Measurements from ENCODE around the gene DAB2IP.

DAB2IP gene

DNA sequence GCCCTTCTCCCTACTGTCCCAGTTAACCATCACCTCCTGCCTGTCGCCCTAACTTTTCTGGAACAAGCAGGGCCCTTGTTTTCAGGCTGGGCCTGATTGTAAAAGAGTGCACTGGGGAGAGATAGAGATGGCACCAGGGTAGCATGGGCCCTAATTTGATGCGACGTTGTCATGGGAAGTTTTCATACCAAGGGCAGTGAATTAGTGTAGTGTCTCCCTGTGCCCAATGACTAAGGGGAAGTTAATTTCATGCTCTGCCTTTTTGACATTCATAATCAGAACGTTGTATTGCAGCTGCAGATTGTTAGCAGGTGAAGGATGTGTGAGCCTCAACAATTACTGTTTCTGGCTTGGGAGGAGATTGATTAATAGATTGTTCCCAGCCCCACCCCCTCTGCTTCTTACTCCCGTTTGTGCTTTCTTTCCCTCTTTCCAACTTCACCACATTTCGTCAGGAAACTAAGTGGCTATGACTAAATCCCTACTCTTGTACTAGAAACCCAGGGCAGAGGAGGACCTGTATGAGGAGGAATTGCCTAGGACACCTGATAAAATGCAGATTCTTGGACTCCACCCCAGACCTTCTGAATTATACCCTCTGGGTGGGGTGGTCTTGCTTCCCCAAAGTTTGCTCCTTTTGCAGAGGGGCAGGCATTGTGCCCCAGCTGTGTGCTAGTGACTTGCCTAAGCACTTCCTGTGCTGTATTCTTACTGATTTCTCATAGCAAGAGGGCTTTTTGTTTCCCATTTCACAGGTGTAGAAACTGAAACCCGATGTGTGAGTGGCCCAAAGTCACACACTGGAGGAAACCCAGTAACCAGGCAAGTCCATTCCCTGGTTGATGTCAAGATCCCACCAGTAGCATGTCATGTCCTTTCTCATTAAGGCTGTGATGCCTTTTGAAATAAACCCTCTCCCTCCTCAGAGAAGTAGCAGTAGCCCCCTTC lies 56.3 kb downstream of the DAB2IP start:
- no peak for DNase-seq

- no peak for DNase-seq
Observed at GRCh38 chr9:121708768-121709488, 57.5 kb downstream of the DAB2IP start.

DNA sequence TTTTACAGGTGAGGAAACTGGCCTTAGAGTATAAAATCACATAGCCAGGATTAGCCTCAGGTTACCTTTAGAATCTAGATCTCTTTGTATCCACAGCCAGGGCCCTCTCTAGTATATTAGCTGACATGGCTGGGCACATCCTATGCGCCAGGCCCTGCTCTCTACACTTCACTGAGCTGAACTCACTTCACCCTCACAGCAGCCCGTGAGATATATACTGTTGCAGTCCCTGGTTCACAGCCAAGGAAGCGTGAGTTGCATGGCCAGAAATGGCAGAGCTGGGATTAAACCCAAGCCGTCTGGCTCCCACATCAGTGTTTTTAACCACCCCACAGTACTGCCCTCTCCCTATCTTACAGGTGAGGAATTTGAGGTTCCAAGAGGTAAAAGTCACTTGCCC lies 58.4 kb downstream of the DAB2IP start:
- no peak for DNase-seq

DNA sequence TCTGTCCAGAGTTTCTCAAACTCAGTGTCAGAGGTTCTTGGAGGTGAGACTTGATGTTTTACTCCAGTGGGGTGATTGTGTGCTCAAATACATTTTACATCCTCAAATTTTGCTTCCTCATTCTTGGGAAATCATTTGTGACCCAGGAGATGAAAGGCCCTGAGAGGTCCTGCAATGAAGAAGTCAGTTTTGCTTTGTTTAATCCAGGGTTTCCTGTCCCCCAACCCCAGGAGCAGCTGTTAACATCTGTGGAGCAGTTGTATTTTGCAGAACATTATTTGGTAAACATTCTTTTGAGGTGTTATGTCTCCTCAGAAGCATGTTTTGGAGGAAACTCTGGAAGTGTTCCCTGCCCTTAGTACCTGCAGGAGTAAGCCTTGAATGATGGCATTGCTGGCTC lies 59.8 kb downstream of the DAB2IP start:
- DNase-seq = no peak

DNA sequence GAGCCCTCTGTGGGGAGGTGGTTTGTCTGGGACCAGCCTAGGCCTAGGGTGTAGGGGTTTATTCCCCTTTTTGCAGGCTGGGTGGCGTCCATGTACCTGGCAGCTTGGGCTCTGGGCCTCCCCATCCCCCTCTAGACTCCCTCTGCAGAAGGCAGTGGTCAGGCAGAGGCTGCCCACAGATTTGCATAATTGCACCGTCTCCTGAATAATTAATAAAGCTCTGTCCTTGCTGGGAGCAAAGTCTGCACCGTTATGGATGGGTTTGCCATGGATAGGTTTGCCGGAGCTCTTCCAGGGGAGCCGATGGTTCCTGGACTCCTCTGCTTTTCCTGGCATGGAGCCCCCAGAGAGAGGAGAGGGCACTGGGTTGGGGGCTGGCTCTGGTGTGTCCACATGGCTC lies 60.4 kb downstream of the DAB2IP start:
- no peak for DNase-seq

GRCh38 chr9:121713400-121714070 lies 62.1 kb downstream of the DAB2IP start:
- DNase-seq = no peak

- no peak for DNase-seq
Observed at GRCh38 chr9:121714075-121714705, 62.8 kb downstream of the DAB2IP start.

DNA sequence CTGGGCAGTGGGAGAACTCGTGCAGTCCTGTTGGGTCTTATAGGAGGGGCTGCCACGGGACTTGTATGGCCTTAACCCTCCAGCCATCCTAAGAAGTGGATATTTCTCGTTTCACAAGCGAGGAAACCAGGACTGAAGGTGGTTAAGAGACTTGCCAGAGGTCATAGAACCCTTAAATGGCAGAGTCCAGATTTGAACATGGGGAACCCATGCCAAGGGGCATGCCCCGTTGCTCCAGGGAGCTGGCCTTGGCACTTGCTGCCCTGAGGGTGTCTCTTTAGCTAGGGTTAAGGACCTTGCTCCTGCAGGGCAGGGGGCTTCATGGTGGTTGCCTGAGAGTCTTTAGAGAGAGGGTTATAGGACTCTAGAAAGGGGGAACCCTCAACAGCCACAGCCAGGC lies 63.4 kb downstream of the DAB2IP start:
- DNase-seq = no peak

DNA sequence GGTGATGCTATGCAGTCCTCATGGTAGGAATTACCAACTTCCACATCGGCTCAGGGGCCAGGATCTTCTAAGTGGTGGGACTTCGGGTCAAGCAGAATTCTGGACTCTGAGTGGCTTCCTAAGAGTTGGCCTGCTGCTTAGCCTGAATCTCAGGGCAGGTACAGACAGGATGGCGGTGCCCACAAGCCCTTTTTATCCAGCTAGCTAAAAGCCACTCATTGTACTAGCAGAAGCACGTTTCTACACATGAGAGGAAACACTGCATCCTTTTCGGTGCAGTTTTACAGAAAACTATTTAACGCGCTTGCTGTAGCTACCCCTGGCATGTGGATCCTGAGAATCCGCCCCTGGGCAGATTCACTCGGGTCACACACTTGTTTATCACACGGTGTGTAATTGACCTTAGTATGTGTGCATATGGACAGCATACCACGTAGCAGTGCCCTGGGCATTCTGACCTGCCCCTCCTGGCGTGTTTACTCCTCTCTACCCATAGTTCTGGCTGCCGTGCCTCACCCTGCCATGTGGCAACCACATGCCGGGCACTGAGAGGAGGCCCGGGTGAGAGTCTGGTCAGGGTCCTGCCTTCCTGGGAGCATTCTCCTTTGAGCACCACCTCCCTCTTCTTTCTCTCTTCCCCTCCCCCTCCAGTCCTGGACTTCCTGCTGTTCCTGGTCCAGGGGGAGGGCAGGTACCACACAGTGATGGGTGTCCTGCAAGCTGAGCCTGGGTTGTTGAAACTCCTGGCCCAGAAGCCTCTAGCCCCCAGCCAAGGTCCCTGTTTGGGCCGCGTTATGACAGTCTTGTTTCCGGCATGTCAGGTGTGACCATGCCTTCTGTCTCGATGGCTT lies 65.9 kb downstream of the DAB2IP start:
- DNase-seq = no peak

GRCh38 chr9:121718084-121718483 lies 66.7 kb downstream of the DAB2IP start:
- no peak for DNase-seq

DNA sequence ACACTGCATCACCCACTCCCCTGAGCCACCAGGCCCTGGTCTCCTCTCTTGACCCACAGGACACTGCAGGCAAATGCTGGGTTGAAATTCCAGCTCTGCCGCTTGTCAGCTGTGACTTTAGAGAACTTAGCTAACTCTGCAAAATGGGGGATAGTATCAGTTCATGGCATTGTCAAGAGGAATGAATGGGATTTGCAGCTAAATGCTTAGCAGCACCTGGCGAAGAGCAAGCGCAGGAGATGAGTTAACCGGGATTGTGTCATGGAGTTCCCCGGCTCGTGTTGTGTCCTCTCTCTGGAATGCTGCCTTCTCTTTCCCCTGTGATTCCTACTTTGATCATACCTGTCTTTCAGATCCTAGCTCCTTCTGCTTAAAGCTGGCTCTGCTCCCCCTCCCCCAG lies 67.1 kb downstream of the DAB2IP start:
- no peak for DNase-seq

GRCh38 chr9:121720311-121721057 lies 69.0 kb downstream of the DAB2IP start:
- no peak for DNase-seq

DNA sequence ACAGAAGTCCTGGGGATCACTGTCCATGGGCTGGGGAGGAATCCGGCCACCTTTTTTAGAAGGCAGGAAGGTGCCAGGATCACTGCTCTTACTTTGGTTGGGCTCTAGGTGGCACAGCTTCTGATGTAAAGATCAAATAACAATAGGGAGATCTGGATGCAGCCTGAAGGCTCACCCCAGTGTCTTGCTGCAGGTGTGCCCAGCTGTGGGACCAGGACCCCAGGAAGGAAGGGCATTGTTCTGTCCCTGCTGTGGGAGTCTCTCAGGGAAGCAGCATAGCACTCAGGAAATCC lies 69.6 kb downstream of the DAB2IP start:
- DNase-seq = no peak

- DNase-seq = no peak
Observed at GRCh38 chr9:121721770-121722169, 70.3 kb downstream of the DAB2IP start.

DNA sequence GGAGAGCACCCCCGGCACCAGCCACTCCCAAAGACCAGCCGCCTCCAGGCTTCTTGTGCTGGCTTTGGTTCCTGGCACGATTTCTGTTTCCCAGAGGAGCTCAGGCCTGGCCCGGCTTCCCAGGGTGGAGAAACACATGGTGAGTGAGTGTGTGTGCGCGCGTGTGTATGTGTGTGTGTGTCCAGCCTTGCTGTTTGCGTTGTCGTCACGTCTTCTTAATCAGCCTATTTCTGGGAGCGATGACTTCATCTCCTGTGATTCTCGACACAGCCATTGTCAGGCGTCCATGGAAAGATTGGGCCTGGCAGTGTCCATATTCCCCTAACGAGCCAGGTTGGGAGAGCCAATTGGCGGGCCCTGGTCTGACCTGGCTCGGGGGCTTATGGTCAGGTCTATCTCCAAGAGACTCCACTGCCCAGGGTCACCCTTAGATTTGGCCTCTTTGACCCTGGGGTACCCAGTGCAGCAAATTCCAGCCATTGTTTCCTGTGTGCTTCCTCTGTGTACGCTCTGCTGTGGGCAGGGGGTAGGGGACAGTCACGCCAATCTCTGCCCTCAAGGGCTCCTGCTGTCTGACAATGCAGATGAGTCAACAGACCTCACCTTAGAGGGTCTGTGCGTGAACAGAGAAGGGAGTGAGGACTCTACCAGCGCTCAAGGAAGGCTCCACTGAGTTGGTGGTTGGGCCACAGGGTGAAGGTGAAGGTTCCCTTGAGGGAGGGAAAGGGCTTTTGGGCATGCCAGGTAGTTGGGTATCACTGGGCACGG lies 73.8 kb downstream of the DAB2IP start:
- no peak for DNase-seq

DNA sequence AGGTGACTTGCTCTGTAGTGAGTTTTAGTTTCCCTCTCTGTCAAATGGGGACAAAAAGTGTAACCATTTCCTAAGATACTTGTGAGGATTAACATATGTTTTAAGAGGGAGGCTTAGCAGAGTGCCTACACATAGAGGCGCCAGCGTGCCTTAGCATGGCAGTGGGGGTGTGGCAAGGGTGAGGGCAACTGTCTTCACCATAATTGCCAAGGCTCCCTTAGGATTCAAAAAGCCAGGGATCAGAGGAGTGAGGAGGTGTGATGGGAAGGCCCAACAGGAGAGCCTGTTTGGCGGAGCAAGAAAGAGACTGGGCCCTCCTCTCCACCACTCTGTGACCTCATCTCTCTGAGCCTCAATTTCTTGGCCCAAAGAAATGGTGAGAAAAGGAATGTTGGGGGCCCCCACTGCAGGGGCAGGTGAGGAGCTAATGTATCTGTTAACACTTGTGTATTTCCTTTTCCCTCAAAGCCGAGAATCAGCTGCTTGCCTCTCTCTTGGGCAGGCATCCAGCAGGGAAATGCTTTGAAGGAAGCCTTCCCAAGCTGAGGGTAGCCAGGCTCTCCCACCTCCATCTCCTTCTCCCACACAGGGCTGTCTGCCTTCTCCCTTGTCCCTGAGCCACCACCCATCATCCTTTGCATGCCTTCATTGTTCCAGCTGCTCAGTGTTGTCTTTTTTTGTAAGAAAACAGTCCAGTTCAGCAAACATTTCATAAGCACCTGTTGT lies 76.0 kb downstream of the DAB2IP start:
- DNase-seq = no peak

- no peak for DNase-seq
Observed at GRCh38 chr9:121728916-121729315, 77.5 kb downstream of the DAB2IP start.

- no peak for DNase-seq
Observed at GRCh38 chr9:121729769-121730562, 78.5 kb downstream of the DAB2IP start.

- no peak for DNase-seq
Observed at GRCh38 chr9:121731090-121731489, 79.7 kb downstream of the DAB2IP start.

All from 8988T (cell line).